ENCODE data around the gene DACH1.
"Not testable (repeated sequence)": the region's sequence is repeated elsewhere in the genome, so short reads cannot be mapped to it uniquely, and the experiment has no call there.

Gene DACH1

DNA sequence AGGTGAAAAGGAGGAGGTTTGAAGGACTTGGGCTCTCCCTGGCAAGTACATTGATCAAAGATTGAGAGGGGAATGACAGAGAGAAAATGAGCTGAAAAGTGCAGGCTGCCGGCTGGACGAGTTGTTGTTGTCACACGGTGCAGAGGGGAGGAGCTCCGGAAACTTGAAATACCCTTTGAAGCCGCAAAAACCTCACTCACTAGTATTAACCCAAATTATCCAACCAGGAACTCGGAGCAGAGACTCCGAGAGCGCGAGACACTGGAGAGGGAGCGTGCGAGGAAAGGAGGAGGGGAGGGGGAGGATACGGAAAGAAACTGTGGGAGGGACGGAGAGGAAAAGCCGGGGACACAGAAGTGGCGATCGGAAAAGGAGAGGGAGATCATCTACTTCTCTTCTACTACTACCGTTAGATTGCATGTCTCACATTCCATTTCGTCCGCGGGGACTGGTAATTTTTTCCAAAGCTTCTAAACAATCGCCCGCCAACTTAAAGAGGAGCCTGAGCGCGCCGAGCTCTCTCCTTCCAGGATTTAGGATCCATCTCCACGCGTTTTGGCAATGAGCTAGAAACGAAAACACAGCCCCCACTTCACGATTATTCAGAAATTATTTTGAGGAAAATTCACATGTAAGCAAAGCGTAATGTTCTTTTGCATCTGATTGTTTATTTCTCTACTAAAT is at the start of gene DACH1:
DACH1 (minus strand) TSS at position 74 of the 684 bp plus-strand sequence.
- peak in 1 of 2 experiments; percentile 23 for DNase-seq

DNA sequence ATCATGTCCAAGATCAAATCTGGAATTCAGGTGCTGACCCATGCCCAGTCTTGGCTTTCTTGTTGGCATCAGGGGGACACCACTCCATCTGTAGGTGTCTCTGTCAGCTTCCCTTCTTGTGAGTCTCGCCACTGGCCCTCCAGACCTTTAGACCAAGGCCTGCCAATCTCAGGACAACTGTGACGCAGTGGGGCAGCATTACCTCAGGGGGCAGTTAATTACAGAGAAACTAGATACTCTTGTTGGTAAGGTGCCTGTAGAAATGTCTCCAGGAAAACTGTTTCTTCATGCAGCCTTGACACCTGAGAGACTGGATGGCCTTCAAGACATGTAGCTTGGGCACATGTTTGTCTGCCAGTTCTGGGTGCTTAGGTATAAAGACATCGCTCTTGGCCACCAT is 46.7 kb upstream of the DACH1 start:
- no peak for DNase-seq

DNA sequence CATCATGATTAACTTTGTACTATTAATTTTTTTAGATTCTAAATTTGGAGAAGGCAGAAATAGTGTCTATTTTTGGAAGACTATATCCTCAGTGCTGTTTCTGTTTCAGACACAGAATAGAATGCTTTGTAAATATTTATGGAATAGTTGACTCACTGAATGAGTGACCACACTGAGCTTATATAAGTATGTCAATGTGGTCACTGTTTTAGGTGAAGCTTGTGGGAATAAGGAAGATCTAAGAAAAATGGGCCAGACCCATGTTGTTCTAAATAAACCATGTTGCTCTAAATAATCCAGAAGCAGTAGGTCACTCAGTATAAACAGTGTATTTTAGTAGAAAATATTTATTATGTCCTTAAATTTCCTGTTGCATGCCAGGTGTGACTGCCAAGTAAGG is 45.5 kb upstream of the DACH1 start:
- DNase-seq: no peak

DNA sequence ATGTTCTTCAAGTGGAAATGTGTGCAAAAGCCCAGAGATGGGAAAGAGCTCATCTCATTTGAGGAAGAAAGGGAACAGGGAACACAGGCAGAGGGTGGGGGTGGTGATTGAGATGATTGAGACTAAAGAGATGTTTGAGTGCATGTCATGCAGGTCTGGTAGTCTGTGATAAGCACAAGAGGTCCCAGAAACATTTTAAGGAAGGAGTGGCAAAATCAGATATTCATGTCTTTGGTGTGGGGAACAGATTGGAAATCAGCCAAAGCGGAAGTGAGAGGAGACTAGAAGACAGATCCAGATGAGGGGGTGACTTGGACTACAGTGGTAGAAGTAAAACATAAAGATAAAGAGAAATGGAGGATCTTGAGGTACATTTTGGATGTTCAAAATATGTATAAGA is 39.4 kb upstream of the DACH1 start:
- no peak for DNase-seq

DNA sequence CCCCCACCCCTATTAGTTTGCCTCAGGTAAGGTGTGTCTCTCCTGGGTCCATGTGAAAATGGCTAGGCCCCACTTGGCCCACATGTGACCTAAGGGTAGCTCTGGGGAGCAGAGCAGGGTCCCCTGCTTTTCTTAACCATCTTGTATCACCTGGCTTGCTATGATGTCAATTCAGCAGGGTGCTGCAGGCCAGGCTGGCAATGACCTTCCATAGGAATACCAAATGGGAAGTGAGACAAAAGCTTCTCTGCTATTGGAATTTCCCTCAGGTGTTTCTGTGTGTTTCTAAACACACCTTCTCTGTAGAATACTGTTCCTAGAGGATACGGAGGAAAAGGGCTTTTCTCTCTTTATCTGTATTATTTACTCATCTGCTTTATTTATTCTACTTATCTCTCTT is 35.7 kb upstream of the DACH1 start:
- DNase-seq: no peak

DNA sequence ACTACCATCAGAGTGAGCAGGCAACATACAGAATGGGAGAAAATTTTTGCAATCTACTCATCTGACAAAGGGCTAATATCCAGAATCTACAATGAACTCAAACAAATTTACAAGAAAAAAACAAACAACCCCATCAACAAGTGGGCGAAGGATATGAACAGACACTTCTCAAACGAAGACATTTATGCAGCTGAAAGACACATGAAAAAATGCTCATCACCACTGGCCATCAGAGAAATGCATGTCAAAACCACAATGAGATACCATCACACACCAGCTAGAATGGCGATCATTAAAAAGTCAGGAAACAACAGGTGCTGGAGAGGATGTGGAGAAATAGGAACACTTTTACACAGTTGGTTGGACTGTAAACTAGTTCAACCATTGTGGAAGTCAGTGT is 26.5 kb upstream of the DACH1 start:
- not testable (repeated sequence) for DNase-seq

DNA sequence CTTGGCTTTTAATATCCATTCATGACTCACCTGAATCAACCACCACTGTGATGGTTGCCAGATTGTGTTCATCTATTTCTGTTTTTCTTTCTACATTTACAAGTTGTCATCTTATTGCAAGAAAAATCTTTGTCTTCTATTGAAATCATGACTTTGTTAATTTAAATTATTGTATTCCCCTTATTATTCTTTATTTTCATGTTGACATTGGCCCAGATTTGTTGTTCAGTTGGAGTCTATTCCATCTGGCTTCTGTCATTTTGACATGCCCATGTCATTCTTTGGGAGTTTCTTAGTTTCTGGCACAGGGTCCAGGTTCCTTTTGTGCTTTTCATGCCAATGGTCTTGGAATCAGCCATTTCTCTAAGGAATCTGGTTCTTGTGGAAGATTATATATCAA is 19.9 kb upstream of the DACH1 start:
- no peak for DNase-seq

DNA sequence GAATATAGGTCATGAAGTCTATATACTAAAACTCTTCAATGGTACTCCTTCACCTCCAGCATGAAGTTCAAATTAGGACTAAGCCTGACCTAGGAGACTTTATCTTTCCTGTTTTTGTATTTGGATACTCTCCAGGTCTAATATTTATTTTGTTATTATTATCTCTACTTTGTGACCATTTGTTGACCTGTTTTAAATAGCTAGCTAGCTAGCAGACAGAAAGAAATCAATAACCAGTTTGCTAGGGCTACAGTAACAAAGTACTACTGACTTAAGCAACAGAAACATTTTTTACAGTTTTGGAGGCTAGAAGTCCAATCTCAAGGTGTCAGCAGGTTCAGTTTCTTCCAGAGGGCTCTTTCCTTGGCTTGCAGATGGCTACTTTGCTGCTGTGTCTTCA is 15.1 kb upstream of the DACH1 start:
- DNase-seq: no peak

DNA sequence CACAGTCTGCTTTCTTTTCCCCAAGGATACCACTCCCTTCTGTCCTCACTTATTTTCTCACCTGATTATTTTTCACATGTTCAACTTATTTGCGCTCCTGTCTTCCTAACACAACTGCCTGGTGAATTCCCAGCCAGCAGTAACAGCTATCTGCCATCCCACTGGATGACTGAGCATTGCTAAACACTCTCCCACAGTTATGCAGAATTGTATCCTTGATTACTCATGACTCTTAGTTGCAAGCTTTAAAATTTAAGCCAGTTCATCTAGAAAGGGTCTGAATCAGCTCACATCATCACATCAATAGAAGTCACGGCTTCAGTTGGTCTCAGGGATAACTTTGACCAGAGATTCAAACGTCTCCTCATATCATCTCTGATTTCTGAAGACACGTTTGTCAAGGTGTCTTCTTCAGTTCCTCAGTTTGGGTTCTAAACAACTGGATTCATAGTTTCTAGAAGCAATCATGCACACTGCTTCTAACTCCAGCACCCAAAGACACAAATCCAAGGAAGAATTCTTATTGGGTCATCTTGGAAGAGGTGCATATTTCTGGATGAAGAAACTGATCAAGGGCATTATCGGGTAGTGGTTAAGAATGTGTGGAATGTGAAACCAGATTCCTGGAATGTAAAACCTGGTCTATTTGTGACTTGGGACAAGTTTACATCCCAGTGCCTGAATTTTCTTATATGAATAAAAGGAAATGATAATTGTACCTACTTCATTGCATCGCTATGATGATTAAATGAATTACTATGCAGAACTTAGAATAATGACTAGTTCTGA is 13.9 kb upstream of the DACH1 start:
- DNase-seq: no peak

DNA sequence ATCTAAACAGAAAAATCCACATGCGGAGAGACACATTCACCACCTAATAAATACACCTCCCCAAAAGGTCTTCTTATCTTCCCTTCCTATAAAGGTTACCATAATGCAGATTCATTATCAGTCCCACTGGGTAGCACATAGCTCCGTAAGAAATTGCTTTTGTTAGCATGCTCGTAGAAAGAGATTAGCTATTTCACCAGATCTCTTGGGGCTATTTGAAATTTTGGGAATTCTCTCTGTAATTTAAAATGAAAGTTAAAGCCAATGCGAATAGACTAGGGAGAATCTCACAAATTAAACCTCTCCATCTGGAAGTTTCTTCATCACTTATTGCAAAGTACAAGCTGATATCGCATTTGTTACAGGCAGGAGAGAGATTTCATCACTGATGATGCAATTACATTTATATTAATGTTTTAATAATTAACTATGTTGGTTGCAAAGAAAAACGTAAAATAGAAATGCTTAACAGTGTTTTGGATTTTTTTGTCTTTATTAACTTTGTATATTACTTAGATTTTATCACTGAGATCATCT is 12.9 kb upstream of the DACH1 start:
- DNase-seq: no peak

DNA sequence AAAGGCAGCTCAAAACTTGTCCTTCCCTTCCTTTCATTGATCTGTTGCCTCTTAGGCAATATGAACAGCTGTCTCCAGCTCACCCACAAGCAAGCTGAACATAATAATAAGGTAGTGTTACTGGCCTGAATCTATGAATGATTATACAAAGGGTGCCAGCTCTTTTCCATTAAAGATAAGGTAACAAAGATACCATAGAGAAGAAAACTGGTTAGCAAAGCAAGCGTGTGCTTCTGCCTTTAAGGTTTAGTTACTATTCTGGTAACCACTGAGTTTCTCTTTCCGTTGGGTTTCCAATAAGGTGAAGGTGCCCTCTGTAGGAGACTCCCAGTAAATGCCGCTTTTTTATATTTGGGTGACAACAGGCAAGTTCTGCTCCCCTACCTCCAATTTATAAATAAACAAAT is 12.1 kb upstream of the DACH1 start:
- DNase-seq: peak in 1 of 2 experiments; percentile 41

DNA sequence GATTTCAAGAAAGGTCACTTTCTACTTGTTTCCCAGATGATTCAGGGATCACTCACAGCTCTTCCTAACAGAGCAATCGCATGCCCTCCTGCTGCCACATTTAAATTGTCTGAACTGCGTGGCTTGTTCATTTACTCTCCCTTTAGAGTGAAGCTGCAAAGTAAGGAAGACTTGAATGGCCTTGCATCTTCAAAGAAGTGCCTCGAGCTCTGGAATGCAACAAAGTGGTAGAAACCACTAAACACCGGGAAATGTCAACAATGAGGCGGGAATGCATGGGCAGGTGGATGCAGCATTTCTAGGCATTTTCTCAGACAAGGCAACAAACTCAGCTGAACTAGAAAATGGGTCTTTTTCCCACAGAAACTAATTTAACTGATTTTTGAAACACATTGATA is 10.3 kb upstream of the DACH1 start:
- DNase-seq: no peak

DNA sequence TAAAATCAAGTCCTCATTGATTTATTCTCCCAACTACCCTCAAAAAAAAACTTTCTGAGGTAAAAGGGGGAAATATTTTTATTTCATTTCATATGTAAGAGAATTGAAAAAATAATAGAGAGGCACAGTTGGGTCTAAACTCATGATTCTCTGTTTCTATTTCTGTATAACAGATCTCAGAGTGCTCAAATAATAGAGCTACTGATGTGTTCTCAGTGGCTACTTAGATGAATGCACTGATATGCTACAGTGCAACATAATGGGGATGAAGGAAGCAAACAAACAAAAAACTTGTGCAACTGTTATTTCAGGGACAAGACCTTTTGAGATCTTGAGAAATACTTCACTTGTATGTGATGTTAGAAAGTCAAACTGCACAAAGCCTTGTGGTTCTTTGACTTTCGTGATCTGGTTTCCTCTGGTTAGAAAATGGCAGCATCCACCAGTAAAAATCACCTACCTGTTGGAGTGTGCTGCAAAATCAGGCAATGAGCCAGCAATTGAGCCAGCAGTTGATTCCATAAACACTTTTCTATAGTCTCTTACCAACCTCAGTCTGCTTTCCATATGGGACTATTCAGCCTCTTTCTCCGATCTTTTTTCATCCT is 9.7 kb upstream of the DACH1 start:
- DNase-seq: no peak

DNA sequence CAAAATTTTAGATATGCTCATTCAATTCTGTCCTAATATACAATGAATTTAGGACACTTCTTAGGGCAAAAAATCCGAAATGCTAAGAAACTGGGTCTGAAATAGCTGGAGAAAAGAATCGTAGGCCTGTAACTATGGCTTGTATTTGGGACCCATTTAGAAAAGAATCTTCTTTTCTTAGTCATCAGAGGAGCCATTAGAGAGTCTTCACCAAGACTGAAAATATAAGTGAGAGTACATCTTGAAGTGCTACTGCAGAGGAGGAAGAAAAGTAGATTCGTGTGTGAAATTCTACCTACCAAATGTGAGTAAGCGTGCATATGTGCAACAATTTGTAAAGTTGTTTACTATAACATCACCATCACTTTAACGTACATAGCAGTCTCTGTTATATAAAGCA is 8.8 kb upstream of the DACH1 start:
- no peak for DNase-seq

DNA sequence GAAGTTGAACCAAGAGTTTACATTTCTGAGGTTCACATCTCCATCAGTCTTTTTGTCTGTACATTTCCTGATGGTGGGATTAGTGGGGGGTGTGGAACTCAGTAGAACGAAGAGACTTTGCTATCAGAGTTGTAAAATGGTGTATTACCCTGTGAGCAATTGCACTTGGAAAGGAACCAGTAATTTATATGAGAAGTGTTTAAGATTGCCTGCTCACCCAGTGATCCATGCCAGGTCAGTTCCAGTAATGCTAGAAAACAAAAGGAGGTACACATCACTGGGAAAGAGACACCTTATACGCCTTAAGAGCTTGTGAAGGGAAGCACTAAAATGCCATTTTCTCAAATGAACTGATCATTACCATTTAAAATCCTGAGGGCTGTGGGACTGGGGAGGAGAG is 7.5 kb upstream of the DACH1 start:
- no peak for DNase-seq

DNA sequence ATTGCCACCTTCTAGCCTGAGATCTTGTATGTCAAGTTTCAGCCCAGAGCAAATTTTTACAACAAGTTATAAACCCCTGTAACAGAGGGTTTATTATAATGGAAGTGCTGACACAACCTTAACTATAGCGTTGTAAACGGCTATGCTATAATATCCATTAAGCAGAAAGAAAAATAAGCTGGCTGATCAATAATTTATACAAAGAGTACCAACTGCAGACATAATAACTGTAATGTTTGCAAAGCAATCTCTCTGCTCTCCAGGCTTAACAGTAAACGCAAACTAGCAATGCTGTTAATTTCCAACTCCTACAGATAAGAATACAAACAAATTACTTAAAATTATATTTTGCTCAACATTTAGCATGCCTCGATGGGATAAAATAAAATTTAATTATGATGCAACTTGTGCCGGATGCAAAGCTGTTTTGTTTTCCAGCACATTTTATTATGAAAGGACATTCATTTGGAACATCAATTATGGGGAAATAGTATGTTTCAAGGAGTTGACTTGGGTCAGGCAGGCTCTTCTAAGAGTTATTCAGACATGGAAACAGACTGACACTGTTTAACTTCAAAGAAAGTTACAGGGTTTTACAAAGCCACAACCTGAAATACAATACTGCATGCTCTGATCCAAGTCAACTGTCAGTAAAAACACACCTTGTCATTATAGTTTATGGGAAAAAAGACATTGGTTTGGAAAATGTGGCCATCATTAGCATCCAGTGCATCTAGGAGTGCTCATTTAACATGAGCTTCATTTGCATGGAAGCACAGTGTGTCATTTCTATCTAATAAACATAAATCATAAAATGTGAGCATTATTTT is 6.6 kb upstream of the DACH1 start:
- no peak for DNase-seq

DNA sequence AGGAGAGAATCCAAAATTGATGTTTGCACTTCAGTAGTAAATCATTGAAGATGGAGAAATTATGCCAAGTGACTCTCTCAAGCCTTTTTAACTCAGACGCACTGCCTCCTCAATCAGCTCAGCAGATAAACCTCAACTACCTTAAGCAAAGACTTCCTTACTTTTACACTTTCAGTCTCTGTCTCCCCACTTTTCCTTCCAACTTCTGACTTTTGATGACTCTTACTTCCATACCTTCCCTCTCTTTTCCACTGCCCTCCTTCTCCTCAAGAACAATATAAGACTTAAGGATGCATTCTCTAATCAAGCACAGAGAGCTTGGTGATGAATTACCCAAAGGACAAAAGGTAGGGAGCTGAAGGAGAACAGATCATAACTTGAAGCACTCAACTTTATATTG is 4.8 kb upstream of the DACH1 start:
- no peak for DNase-seq

DNA sequence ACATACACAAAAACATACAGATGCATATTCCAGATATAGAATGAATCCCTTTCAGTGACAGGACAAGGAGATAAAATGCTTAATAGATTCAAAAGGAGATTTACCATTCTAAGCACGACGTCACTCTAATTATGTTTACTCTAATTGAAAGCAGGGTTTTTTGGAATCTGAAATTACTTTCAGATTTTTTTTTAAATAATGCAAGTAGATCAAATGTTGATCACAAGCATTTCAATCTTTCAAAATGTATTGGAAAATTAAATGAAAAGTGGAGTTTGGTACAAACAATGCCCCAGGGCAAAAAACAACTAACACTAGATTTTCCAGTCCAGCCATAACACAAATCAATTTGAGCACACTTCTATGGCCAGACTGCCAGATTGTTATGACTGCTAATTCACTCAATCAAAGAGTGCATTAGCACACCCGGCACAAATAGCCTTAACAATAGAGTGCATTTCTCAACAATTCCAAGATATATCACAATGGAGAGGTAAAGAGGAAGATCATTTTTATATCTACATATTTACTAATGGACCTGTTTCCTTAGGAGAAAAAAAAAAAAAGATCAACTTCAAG is 4.3 kb upstream of the DACH1 start:
- DNase-seq: no peak

DNA sequence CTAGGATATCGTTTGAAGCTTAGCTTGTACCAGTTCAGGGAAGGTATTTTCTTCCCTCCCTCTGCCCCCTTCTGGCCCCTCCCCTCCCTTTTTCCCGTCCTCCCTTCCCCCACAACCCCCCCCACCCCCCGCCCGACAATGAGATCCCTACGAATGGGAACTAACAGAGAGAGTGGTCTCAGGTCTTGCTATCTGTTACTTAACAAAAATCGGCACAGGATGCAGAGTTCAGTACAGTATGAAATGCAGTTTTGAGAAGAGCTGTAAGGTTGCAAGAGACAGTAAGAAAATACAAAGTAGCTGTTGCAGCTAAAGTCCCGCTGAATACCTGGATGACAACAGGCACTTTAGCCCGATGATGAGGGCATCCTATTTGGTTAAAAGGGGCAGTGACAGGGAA is 3.1 kb upstream of the DACH1 start:
- DNase-seq: no peak

DNA sequence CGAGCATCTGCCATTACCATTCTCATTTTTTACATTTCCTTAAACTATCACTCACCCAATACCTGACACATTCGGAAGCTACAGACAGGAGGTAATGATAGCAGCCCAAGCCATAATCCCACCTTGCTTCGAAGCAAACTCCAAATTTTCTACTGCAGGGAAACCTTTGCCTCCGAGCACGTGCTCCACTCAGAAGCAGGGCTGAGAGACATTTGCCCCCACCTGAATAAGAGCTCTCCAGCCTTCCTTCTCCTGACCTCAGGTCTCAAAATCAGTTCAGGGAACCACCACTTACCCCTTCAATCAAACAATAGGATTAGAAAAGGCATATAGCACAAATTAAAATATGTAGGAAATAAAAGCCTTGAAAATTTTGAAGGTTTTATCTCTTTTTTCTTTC is 2.3 kb upstream of the DACH1 start:
- DNase-seq: no peak

DNA sequence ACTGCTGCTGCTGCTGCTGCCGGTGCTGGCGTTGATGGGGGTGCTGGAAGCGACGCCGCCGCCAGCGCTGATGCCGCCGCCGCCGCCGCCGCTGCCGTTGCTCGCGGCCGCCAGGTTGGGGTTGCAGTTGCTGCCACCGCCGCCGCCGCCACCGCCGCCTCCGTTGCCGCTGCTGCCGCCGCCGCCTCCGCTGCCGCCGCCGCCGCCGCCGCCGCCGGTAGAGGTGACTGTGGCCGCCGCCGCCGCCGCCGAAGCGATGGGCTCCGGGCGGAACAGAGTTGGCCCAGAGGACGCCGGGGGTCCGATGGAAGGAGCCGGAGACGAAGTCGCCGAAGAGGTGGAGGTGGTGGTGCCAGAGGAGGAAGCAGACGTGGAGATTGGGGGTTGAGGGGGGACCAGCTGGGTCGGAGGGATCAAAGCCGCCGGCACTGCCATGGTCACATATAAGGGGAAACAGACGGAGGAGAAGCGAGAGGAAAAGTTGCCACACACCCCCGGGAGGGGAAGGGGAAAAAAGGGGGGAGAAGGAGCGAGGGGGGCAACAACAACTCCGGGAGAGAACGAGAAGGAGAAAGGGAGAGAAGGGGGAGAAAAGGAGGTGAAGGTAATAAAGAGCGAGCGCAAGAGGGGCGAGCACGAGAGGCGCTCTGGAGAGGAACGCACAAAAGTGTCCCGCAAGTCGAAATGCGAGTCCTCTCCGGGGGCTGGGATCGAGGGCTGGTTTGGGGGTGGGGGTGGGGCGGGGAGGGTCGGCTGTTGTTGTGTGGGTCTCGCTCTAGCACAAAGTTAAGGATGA is 471 bp downstream of the DACH1 start:
- DNase-seq: no peak

DNA sequence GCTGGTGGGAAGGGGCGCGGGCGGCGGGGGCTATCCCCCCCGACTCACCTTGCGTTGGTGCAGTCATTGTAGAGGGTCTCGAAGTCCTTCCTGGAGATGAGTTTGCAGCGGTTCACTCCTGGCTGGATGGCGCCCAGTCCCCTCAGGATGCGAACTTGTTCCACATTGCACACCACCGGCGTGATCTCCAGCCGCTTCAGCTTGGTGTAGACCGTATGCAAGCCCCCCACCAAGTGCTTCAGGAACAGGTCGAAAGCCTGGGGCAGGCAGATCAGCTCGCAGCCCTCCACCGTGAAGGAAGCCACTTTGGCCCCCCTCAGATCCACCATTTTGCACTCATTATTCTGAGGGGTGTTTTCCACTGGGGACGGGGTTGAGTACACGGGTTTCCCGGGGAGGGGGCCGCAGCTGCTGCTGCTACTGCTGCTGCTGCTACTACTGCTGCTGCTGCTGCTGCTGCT is 1.1 kb downstream of the DACH1 start:
- DNase-seq: no peak
